Stimulated activated CD4-positive, alpha-beta T cell treated with anti-CD3 and anti-CD28 coated beads, Interleukin-4, amount 100 ng/mL, for 1 hour (primary cell): ENCODE results near the gene IFITM10.

ENCODE experiments used
- DNase-seq: peaks from one replicate; pipeline ENCODE4 v3.0.0-alpha.2; 2020

The IFITM10 gene

GRCh38 chr11:1736447-1736992 is 13.9 kb downstream of the IFITM10 start:
- no peak for DNase-seq

GRCh38 chr11:1735271-1735670 is 15.1 kb downstream of the IFITM10 start:
- no peak for DNase-seq

- no peak for DNase-seq
These were observed 15.7 kb downstream of the IFITM10 start for GRCh38 chr11:1734641-1735081.

GRCh38 chr11:1733716-1734640 is 16.4 kb downstream of the IFITM10 start:
- no peak for DNase-seq

- no peak for DNase-seq
These were observed 17.2 kb downstream of the IFITM10 start for GRCh38 chr11:1733009-1733715.

GRCh38 chr11:1732418-1733008 is 17.9 kb downstream of the IFITM10 start:
- no peak for DNase-seq

- no peak for DNase-seq
These were observed 18.8 kb downstream of the IFITM10 start for GRCh38 chr11:1731451-1732059.

GRCh38 chr11:1730059-1730629 is 20.3 kb downstream of the IFITM10 start:
- DNase-seq = no peak

GRCh38 chr11:1729692-1730011 is 20.7 kb downstream of the IFITM10 start:
- DNase-seq = no peak

- DNase-seq = no peak
These were observed 21.3 kb downstream of the IFITM10 start for GRCh38 chr11:1728931-1729691.

GRCh38 chr11:1728301-1728700 is 22.1 kb downstream of the IFITM10 start:
- DNase-seq = no peak

GRCh38 chr11:1727861-1728260 is 22.5 kb downstream of the IFITM10 start:
- no peak for DNase-seq

- no peak for DNase-seq
These were observed 23.2 kb downstream of the IFITM10 start for GRCh38 chr11:1727096-1727690.

GRCh38 chr11:1719781-1720180 is 30.6 kb downstream of the IFITM10 start:
- no peak for DNase-seq

- DNase-seq = no peak
These were observed 32.1 kb downstream of the IFITM10 start for GRCh38 chr11:1718326-1718725.

- DNase-seq = no peak
These were observed 32.6 kb downstream of the IFITM10 start for GRCh38 chr11:1717745-1718144.

GRCh38 chr11:1714908-1715885 is 35.2 kb downstream of the IFITM10 start:
- DNase-seq = no peak

GRCh38 chr11:1708716-1709115 is 41.7 kb downstream of the IFITM10 start:
- DNase-seq = no peak

- no peak for DNase-seq
These were observed 42.6 kb downstream of the IFITM10 start for GRCh38 chr11:1707751-1708150.
